Activated CD4-positive, alpha-beta memory T cell treated with anti-CD3 and anti-CD28 coated beads, Interleukin-2, amount 10 ng/mL, durations not matched to agents 7 days and 5 days (primary cell): ENCODE data around the gene LYZL6. TPM values are rescaled to one million over a fixed set of nuclear protein-coding genes. Genes with fewer than 3 reads are reported as not detected.
"Not testable (repeated sequence)": the region's sequence is repeated elsewhere in the genome, so short reads cannot be mapped to it uniquely, and the experiment has no call there.

Source experiments
- CTCF ChIA-PET: fragments of 350-600 bp; sonication (Branson Sonifier 250); formaldehyde crosslinking; loops from one replicate; lab custom pipeline; 2021; ENCODE audit warnings: antibody characterized with exemption, inconsistent platforms; lab: Charles Lee
- POLR2A ChIA-PET: fragments of 350-600 bp; sonication (Branson Sonifier 250); formaldehyde crosslinking; loops from one replicate; lab custom pipeline; 2021; ENCODE audit warnings: antibody characterized with exemption; lab: Charles Lee
- DNase-seq: peaks from one replicate; pipeline ENCODE4 v3.0.0-alpha.2; 2020
- H3K27ac Mint-ChIP-seq: one replicate; pipeline ENCODE4 v1.8.0; 2021; ENCODE audit warnings: mild to moderate bottlenecking, mixed read lengths
- H3K27me3 Mint-ChIP-seq: one replicate; pipeline ENCODE4 v1.8.0; 2021; ENCODE audit warnings: mixed read lengths
- H3K36me3 Mint-ChIP-seq: one replicate; pipeline ENCODE4 v1.8.0; 2021; ENCODE audit warnings: low read depth, mixed read lengths
- H3K4me1 Mint-ChIP-seq: one replicate; pipeline ENCODE4 v1.8.0; 2021; ENCODE audit warnings: mixed read lengths
- H3K4me3 Mint-ChIP-seq: one replicate; pipeline ENCODE4 v1.8.0; 2021; ENCODE audit warnings: mild to moderate bottlenecking, mixed read lengths
- H3K9me3 Mint-ChIP-seq: one replicate; pipeline ENCODE4 v1.8.0; 2021; ENCODE audit warnings: mixed read lengths
- total RNA-seq, 2 experiments: library from RNA; stranded (reverse); gene quantifications; one replicate each; pipeline ENCODE4 v1.2.3, GENCODE V29; 2021

LYZL6 gene
- total RNA-seq, 2 experiments from 2014 or later: not detected

DNA sequence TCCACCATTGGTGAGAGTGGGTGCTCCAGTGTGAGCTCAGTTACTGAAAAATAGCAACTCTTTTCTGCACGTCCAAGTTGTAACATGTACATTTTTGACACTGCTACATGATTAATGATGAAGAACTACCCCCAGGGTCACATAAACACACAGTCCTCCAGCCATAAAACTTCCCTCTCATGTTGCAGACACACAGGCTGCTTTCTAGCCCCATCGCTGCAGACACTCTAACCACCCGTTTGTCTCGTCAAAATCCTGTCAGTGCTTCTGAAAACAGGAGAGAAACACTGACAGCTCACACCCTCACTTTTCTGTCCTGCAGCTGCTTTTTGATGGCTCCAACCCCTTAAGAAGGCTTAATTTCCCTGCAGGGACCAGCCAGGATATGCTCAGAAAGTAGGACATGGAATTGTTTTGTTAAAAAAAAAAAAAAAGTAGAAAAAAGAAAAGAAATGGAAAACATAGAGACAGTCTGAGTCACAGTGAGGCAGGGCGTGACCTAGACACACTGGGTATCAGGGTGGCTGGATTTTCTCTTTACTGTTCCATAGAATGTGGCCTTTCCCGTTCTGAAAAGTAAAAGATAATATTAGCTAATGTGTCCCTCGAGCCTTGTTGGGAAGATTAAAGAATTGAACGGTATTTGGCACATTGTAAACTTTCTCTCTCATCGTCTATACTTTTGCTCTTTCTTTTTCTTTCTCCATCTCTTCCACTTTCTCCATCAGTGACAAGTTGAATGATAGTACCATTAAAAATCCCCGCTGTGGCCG, 42.6 kb downstream of the LYZL6 start:
- CTCF ChIA-PET: interaction anchor here (0.9 to 1.9 kb wide), 6 partner anchors 10 to 92 kb away, joined by 3 to 8 read pairs (median 4); partner anchors contain the start of gene TAF15
- POLR2A ChIA-PET: interaction anchor here (1.0 to 5.3 kb wide), 7 partner anchors 11 to 66 kb away, joined by 3 to 79 read pairs (median 6); partner anchors contain the start of genes CCL5 and RDM1
- Mint-ChIP-seq H3K4me1 (peaks cover 60% of the 10 kb centered on the region), H3K4me3 (peak overlapping the region; percentile 47), H3K27ac (peak overlapping the region; percentile 85), H3K9me3 (no peaks in the 10 kb centered on the region), H3K27me3 (no peaks in the 10 kb centered on the region), H3K36me3 (peaks cover 6% of the 10 kb centered on the region)
- no peak for DNase-seq

DNA sequence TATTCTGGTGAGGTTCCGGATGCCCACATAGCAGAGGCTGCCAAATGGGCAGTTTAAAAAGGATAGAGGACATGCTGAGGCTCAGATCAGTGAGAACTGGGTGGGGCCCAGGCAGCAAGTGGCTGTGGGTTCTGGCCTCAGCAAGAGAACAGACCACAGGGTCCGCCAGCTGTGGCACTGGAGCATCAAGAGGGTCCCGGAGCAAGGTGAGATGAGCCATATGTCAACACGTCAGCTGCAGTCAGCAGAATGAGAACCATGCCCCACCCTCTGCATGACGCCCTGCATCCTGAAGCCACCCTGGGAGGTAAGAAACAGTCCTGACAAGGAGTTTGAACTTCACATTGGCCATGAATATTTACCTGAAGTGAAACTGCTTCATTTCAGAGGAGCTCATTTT, 43.2 kb downstream of the LYZL6 start:
- ChIA-PET POLR2A (interaction anchor here (1.0 to 5.3 kb wide), 6 partner anchors 10 to 46 kb away, joined by 4 to 79 read pairs (median 9); partner anchors contain the start of genes CCL5 and RDM1), CTCF (interaction anchor here (0.9 to 1.9 kb wide), 5 partner anchors 14 to 92 kb away, joined by 3 to 8 read pairs (median 4); partner anchors contain the start of gene TAF15)
- Mint-ChIP-seq H3K27me3 (no peaks in the 10 kb centered on the region), H3K36me3 (peaks cover 6% of the 10 kb centered on the region), H3K4me3 (peak overlapping the region; percentile 47), H3K9me3 (no peaks in the 10 kb centered on the region), H3K4me1 (peaks cover 66% of the 10 kb centered on the region), H3K27ac (peak overlapping the region; percentile 85)
- peak; percentile 45 for DNase-seq

DNA sequence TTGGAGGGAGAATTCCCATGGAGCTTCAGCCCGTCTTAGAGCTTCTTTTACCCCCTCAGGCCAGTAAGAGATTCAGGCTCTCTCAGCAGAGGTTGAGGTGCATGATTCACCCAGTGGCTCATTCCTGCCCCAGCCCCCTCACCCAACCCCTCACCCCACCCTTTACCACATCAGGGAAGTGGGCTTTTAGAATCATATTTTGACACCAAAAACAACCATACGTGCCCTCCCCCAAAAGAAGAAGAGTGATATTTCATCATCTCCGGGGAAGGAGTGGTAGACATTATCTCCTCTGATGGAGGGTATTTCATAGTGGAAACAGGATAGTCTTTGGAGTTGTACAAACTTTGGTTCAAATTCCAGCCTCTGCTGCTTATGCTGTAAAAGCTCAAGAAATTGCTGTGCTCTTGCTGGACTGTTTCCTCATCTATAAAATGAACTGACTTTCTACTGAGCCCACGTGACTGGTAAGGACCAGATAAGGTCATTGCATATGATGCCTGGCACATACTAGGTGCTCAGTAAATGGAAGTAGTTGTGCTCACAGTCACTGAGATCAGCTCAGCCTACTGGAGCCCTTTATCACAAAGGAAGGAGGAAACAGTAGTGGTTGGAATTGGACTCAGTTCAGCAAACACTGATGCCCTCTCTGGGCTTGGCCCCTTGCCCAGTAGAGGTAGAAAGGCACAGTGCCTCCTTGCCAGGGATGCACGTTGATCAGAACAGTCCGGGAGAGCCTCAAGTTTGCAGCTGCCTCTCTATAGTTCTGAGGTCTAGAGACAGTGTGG, 45.0 kb downstream of the LYZL6 start:
- H3K36me3 Mint-ChIP-seq: peaks cover 6% of the 10 kb centered on the region
- no peaks in the 10 kb centered on the region for H3K27me3 Mint-ChIP-seq
- POLR2A ChIA-PET: interaction anchor here (1.1 to 5.3 kb wide), 7 partner anchors 8 to 90 kb away, joined by 3 to 79 read pairs (median 5); partner anchors contain the start of genes CCL5 and RDM1
- CTCF ChIA-PET: interaction anchor here (1.2 to 1.3 kb wide), 3 partner anchors 10 to 49 kb away, joined by 3 to 5 read pairs (median 4); no protein-coding TSS in a partner anchor
- peak overlapping the region; percentile 85 for H3K27ac Mint-ChIP-seq
- H3K9me3 Mint-ChIP-seq: no peaks in the 10 kb centered on the region
- peak overlapping the region; percentile 47 for H3K4me3 Mint-ChIP-seq
- H3K4me1 Mint-ChIP-seq: peaks cover 78% of the 10 kb centered on the region
- DNase-seq: peak; percentile 68

DNA sequence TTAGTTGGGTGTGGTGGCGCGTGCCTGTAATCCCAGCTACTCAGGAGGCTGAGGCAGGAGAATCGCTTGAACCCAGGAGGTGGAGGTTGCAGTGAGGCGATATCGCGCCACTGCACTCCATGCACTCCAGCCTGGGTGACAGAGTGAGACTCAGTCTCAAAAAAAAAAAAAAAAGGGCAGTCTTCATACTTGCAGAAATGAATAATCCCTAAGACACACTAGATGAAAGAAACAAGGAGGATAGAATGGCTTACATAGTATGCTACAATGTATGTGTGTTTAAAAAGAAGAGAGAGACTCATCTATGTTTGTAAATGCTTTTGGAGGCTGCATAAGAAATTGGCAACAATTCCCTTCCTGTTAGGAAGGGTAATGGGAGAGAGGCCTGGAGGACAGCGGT, 45.7 kb downstream of the LYZL6 start:
- H3K27me3 Mint-ChIP-seq, H3K4me3 Mint-ChIP-seq, DNase-seq, H3K9me3 Mint-ChIP-seq: not testable (repeated sequence)
- Mint-ChIP-seq H3K4me1 (peaks cover 78% of the 10 kb centered on the region), H3K27ac (peak overlapping the region; percentile 85), H3K36me3 (peaks cover 10% of the 10 kb centered on the region)
- POLR2A ChIA-PET: interaction anchor here (1.5 to 5.3 kb wide), 3 partner anchors 7 to 33 kb away, joined by 10 to 79 read pairs (median 36); partner anchors contain the start of genes CCL5 and RDM1
- CTCF ChIA-PET: interaction anchor here (1.2 to 1.3 kb wide), 2 partner anchors 9 to 25 kb away, joined by 3 to 4 read pairs; no protein-coding TSS in a partner anchor

DNA sequence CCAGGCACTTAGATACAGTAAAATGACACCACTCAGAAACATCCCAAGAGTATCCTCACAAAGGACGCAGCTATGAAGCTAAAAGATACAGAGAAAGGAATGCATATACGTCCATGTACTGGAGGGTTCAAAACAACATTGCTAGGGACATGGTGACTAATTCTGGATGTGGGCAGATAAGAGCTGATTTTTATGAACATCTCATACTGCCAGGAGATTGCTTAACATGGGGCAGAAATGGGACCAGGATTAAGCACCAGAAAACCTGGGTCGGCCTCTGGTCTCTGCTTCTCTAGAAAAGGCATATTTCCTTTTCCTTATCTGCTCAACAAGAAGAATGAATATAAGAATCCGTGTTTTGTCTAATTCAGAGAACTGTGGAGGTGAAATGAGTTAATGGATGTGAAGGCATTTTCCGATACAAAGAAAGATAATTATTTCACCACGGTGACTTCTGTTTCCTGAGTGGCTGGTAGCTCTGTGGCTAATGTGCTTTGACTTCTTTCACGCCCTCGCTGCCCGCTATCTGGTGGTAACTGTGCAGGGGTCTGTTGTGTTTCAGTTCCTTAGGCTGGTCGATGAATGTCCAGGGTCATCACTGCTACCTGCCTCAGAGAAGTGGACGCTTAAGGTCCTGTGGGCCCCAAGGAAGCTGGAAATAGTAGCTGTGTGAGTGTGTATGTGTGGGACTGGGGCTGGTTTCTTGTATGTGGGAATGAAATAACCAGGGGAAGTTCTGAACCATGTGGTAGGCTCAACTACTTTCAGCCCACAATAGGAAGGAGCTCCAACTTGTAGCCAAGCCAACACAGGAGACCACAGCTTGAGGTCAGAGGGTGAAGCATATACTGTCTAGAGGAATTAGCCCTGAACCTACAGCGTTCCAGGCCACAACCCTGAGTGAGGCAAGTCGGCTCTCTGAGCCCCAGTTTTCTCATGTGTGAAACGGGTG, 47.6 kb downstream of the LYZL6 start:
- peaks cover 86% of the 10 kb centered on the region for H3K4me1 Mint-ChIP-seq
- peak overlapping the region; percentile 98 for H3K27ac Mint-ChIP-seq
- H3K9me3 Mint-ChIP-seq: no peaks in the 10 kb centered on the region
- ChIA-PET CTCF (interaction anchor here (0.9 to 1.7 kb wide), 6 partner anchors 10 to 87 kb away, joined by 3 to 7 read pairs (median 4); partner anchors contain the start of gene CCL5), POLR2A (interaction anchor here (0.9 to 9.6 kb wide), 6 partner anchors 10 to 650 kb away, joined by 3 to 228 read pairs (median 4); partner anchors contain the start of genes CCL5 and RDM1)
- peak; percentile 77 for DNase-seq
- H3K27me3 Mint-ChIP-seq: no peaks in the 10 kb centered on the region
- H3K4me3 Mint-ChIP-seq: peak overlapping the region; percentile 52
- H3K36me3 Mint-ChIP-seq: peaks cover 8% of the 10 kb centered on the region

DNA sequence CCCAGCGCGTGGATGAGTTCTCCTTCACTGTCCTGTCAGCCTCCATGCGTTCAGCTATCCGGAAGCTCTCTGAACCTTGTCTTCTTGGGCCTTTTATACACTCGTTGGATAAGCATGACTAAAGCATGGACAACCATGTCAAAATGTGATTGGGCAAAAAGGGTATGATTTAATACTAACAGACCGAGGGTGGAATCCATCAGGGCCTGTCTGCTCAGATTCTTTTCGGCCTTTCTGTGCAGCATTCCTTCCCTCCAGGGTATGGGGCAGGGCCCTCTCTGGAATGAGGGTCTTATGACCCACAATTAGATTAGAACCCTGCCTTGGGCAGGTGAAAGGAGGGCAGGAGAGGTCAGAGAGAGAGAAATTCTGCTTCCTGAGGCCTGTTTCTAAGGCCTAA, 49.3 kb downstream of the LYZL6 start:
- CTCF ChIA-PET: interaction anchor here (0.7 kb wide), 2 partner anchors 86 to 582 kb away, joined by 3 read pairs; no protein-coding TSS in a partner anchor

DNA sequence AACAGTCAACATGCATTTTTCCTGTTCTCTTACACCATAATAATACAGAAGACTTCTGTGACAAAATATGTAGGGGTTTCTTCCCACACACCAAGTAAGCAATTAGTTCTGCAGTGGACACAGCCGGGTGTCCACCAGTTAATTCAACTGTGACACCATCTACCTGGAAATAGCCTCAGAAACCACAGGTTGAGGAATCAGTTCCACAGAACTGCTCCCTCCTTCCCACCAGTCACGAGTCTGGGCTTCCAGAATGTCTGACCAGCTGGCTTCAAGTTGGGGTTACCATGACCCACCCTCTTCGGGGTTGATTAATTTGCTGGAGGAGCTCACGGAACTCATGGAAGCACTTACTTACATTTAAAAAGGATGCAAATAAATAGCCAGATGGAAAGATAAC, 49.8 kb downstream of the LYZL6 start:
- peaks cover 86% of the 10 kb centered on the region for H3K4me1 Mint-ChIP-seq
- no peak overlapping the region for H3K27ac Mint-ChIP-seq
- ChIA-PET POLR2A (interaction anchor here (0.8 to 9.6 kb wide), 4 partner anchors 12 to 85 kb away, joined by 3 to 228 read pairs (median 4); partner anchors contain the start of genes CCL5 and TAF15), CTCF (no interaction called here)
- no peaks in the 10 kb centered on the region for H3K9me3 Mint-ChIP-seq
- peaks cover 7% of the 10 kb centered on the region for H3K36me3 Mint-ChIP-seq
- no peak overlapping the region for H3K4me3 Mint-ChIP-seq
- H3K27me3 Mint-ChIP-seq: no peaks in the 10 kb centered on the region
- DNase-seq: no peak

More for the DNA sequence above, 49.3 kb downstream of the LYZL6 start:
- peaks cover 86% of the 10 kb centered on the region for H3K4me1 Mint-ChIP-seq
- H3K27ac Mint-ChIP-seq: no peak overlapping the region
- POLR2A ChIA-PET: interaction anchor here (0.8 to 9.6 kb wide), 4 partner anchors 12 to 85 kb away, joined by 3 to 228 read pairs (median 4); partner anchors contain the start of genes CCL5 and TAF15
- no peak overlapping the region for H3K4me3 Mint-ChIP-seq
- H3K36me3 Mint-ChIP-seq: peaks cover 4% of the 10 kb centered on the region
- H3K27me3 Mint-ChIP-seq: no peaks in the 10 kb centered on the region
- no peaks in the 10 kb centered on the region for H3K9me3 Mint-ChIP-seq
- DNase-seq: no peak

DNA sequence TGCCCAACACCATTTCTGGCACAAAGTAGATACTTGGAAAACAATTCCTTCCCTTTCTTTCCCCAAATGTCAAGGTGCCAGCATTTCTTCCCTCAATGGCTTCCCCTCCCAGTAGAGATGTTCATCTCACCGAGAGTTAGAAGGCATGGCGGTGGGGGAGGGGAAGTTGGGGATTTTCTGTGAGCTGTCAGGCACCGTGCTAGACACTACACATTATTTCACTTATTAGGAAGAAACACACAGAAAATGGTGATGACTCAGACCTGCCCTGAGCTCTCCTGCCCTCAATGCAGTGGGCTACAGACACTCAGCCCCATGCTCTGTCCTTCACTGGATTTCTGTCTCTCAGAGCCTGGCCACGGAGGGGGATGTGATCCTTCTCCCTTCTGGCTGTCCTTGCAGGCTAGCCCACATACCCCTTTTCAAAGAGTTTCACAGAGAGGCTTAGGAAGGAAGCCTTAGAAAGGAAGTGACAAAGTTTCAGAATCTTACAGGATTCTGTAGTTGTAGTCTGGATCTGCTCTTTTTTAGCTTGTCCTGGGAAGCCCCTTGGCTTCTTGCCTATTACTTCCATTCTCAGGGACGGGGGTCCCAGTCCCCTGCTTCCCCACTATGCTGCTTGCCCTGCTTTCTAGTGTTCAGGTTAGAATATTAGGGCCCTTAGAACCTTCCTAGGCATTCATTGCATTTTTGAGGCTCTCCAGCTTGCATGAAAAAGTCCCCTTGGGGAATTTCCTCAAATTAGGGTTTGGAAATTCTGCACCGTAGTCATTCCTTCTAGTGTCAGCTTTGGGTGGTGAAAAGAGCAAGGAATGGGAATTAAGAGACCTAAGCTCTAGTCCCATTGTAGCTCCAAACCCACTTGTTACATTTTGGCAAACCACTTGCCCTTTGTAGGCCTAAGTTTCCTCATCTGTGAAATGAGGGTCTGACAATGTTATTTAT, 51.1 kb downstream of the LYZL6 start:
- Mint-ChIP-seq H3K36me3 (peaks cover 13% of the 10 kb centered on the region), H3K4me1 (peaks cover 80% of the 10 kb centered on the region), H3K9me3 (no peaks in the 10 kb centered on the region), H3K27me3 (no peaks in the 10 kb centered on the region), H3K27ac (peak overlapping the region; percentile 76), H3K4me3 (no peak overlapping the region)
- ChIA-PET CTCF (interaction anchor here (0.8 to 1.0 kb wide), 3 partner anchors 12 to 38 kb away, joined by 3 read pairs; partner anchors contain the start of gene CCL5), POLR2A (interaction anchor here (1.0 to 9.6 kb wide), 4 partner anchors 8 to 84 kb away, joined by 3 to 228 read pairs (median 20); partner anchors contain the start of genes CCL5, RDM1 and TAF15)
- DNase-seq: peak; percentile 62

DNA sequence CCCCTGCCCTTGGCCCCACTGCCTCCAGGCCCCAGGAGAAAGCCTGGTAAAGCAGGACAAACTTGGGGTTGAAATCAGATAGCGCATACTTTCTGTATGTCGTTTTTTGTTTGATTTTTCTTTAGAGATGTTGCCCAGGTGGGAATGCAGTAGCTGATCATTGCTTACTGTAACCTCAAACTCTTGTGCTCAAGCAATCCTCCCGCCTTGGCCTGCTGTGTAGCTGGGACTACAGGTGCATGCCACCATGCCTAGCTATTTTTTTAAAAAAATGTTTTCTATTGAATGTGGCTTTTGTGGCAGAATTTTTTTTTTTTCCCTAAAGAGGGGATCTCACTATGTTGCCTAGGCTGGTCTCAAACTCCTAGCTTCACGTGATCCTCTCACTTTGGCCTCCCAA, 52.2 kb downstream of the LYZL6 start:
- Mint-ChIP-seq H3K27ac (peak overlapping the region; percentile 76), H3K27me3 (no peaks in the 10 kb centered on the region), H3K36me3 (peaks cover 16% of the 10 kb centered on the region), H3K4me1 (peaks cover 77% of the 10 kb centered on the region), H3K9me3 (no peaks in the 10 kb centered on the region), H3K4me3 (no peak overlapping the region)
- ChIA-PET POLR2A (interaction anchor here (0.9 to 9.6 kb wide), 6 partner anchors 9 to 83 kb away, joined by 3 to 228 read pairs (median 6); partner anchors contain the start of genes CCL5, RDM1 and TAF15), CTCF (interaction anchor here (2.5 kb wide), 1 partner anchor 12 kb away, joined by 10 read pairs; the partner anchor contains the start of gene CCL5)
- DNase-seq: no peak

DNA sequence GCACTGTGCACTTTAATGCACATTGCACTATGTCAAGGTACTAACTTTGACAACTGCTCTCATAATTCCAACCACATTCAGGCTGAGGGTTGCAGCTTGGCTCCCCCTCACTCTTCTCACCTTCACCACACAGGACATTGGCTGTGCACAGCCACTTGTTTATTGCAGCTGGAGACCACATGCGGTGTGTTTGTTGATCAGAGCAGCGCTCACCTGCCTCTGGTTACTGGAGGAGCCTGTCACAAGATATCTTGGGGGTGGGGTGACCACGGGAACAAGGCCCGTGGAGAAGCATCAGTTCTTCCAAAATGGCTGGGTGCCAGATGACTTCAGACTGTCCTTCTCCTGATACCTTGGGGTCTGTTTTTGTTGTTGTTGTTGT, 52.7 kb downstream of the LYZL6 start:
- Mint-ChIP-seq H3K4me1 (peaks cover 72% of the 10 kb centered on the region), H3K36me3 (peaks cover 16% of the 10 kb centered on the region), H3K4me3 (no peak overlapping the region), H3K27me3 (no peaks in the 10 kb centered on the region), H3K9me3 (no peaks in the 10 kb centered on the region), H3K27ac (peak overlapping the region; percentile 76)
- DNase-seq: peak; percentile 86
- ChIA-PET CTCF (interaction anchor here (2.5 kb wide), 1 partner anchor 11 kb away, joined by 10 read pairs; the partner anchor contains the start of gene CCL5), POLR2A (interaction anchor here (0.8 to 9.6 kb wide), 7 partner anchors 9 to 82 kb away, joined by 3 to 228 read pairs (median 5); partner anchors contain the start of genes CCL5, RDM1 and TAF15)
